ENCODE measurements around the gene UBE3D. TPM values are rescaled to one million over a fixed set of nuclear protein-coding genes. Genes with fewer than 3 reads are reported as not detected.

The UBE3D gene
- total RNA-seq, 3 donors from 2014 or later (not counting 1 experiment from before 2014, with no cell fraction given), result 6.6 to 7.9 (median 7.2) TPM

GRCh38 chr6:82842721-82843120, 222.9 kb downstream of the UBE3D start:
- H3K4me1 Mint-ChIP-seq, result no peaks in the 10 kb centered on the region
- H3K27ac ChIP-seq (ENCODE audit: low read length), result no peak overlapping the region
- H3K4me3 Mint-ChIP-seq, result no peak overlapping the region
- peaks cover 4% of the 10 kb centered on the region for H3K36me3 Mint-ChIP-seq
- ATAC-seq (no peak), DNase-seq (no peak)
- no peak overlapping the region for H3K4me3 ChIP-seq (ENCODE audit: low read length)
- no peak overlapping the region for H3K27ac Mint-ChIP-seq
- no peaks in the 10 kb centered on the region for H3K36me3 ChIP-seq (ENCODE audit: control insufficient read depth, insufficient read depth, low read length)
- WGBS (ENCODE audit: insufficient coverage), result 90% methylated on average over 4 of the region's 6 CpGs
- intact Hi-C loops (cut with micrococcal nuclease), result no loop called here
- peaks cover 4 to 5% of the 10 kb centered on the region in 2 donors for H3K9me3 Mint-ChIP-seq
- no peaks in the 10 kb centered on the region for H3K9me3 ChIP-seq (ENCODE audit: control insufficient read depth, insufficient read depth, low read length)
- no peak for TF ChIP-seq CTCF (IDR thresholded peaks at IDR 0.05)
- H3K27me3 Mint-ChIP-seq (ENCODE audit: low read depth in 2 of 2), result no peaks in the 10 kb centered on the region
- no peaks in the 10 kb centered on the region for H3K27me3 ChIP-seq (ENCODE audit: control insufficient read depth, insufficient read depth, low read length)
- no peaks in the 10 kb centered on the region for H3K4me1 ChIP-seq (ENCODE audit: control insufficient read depth, insufficient read depth, low read length)

Other genes starting within 250 kb of the UBE3D start
- 10 to 100 TPM; 23.5 to 36.7 (median 30.1) TPM for gene DOP1A, start 1.8 kb upstream of the UBE3D start, total RNA-seq
- gene PGM3, start 127.4 kb upstream of the UBE3D start, total RNA-seq, result 10 to 100 TPM; 16.6 to 26.4 (median 17.2) TPM
- 1 to 10 TPM in 1 of 3 donors, under 1 TPM in 2; 0.86 to 1.1 (median 0.93) TPM for gene RWDD2A, start 127.5 kb upstream of the UBE3D start, total RNA-seq